ENCODE results near the gene PAOX.

The PAOX gene

DNA sequence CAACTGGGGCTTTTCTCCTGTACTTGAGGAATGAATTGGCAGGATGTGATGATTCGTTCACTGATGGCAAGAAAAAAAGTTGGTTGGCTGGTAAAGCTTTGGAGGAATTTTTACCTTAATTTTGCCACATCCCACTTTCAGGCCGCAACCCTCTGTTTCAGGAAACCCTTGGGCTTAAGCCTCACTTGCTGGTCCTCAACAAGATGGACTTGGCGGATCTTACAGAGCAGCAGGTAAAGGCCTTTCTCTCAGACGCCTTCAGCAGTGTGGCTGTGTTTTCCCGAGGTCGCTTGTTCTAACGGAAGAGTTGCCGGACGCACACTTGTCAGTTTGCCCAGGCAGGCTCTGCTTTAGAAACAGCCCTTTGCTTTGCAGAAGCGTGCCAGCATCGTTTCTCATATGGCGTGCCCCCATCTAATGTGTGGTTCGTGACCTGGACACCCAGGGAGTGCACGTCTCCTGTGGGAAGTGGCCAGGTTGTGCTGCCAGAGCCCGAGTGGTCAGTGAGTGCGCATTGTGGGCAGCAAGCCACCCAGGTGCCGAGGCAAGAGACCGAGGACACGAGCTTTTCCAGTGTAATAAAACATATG is 17.1 kb downstream of the PAOX start:
- ATAC-seq (ENCODE audit: low read depth): no peak
- H3K36me3 ChIP-seq (ENCODE audit: low read depth): peaks cover 48% of the 10 kb centered on the region
- TF ChIP-seq, protein P1, sequence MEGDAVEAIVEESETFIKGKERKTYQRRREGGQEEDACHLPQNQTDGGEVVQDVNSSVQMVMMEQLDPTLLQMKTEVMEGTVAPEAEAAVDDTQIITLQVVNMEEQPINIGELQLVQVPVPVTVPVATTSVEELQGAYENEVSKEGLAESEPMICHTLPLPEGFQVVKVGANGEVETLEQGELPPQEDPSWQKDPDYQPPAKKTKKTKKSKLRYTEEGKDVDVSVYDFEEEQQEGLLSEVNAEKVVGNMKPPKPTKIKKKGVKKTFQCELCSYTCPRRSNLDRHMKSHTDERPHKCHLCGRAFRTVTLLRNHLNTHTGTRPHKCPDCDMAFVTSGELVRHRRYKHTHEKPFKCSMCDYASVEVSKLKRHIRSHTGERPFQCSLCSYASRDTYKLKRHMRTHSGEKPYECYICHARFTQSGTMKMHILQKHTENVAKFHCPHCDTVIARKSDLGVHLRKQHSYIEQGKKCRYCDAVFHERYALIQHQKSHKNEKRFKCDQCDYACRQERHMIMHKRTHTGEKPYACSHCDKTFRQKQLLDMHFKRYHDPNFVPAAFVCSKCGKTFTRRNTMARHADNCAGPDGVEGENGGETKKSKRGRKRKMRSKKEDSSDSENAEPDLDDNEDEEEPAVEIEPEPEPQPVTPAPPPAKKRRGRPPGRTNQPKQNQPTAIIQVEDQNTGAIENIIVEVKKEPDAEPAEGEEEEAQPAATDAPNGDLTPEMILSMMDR (IDR thresholded peaks at IDR 0.05; ENCODE audit: poor library complexity, severe bottlenecking): no peak
- DNase-seq (ENCODE audit: low spot score): peak; percentile 27
- H3K9me3 ChIP-seq (ENCODE audit: severe bottlenecking): no peaks in the 10 kb centered on the region
- H3K27me3 ChIP-seq (ENCODE audit: insufficient read depth, poor library complexity, severe bottlenecking): no peaks in the 10 kb centered on the region
- no peaks in the 10 kb centered on the region for H3K4me1 ChIP-seq (ENCODE audit: insufficient read depth, poor library complexity, severe bottlenecking)
- H3K27ac ChIP-seq (ENCODE audit: poor library complexity, severe bottlenecking): no peak overlapping the region
- no peak overlapping the region for H3K4me3 ChIP-seq (ENCODE audit: severe bottlenecking)

DNA sequence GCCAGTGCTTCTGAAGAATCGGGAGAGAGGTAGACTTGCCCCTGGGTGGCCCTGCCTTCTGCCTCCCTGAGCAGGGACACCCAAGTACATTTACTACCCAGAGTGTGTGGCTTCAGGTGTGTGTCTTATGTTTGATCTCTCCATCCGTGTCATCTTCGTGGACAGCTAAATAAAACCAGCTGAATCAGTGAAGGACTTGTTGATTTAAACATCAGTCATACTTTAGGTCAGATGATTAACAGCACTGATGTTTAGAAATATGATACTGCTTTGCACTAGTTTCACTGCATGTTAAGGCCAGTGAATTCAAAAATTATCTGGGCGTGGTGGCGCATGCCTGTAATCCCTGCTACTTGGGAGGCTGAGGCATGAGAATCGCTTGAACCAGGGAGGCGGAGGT is 18.9 kb downstream of the PAOX start:
- TF ChIP-seq, protein P1 (IDR thresholded peaks at IDR 0.05; ENCODE audit: poor library complexity, severe bottlenecking): no peak
- no peaks in the 10 kb centered on the region for H3K4me1 ChIP-seq (ENCODE audit: insufficient read depth, poor library complexity, severe bottlenecking)
- no peaks in the 10 kb centered on the region for H3K27me3 ChIP-seq (ENCODE audit: insufficient read depth, poor library complexity, severe bottlenecking)
- peaks cover 50% of the 10 kb centered on the region for H3K36me3 ChIP-seq (ENCODE audit: low read depth)
- no peak overlapping the region for H3K4me3 ChIP-seq (ENCODE audit: severe bottlenecking)
- ATAC-seq (ENCODE audit: low read depth) (no peak), DNase-seq (ENCODE audit: low spot score) (peak; percentile 15)
- no peaks in the 10 kb centered on the region for H3K9me3 ChIP-seq (ENCODE audit: severe bottlenecking)
- H3K27ac ChIP-seq (ENCODE audit: poor library complexity, severe bottlenecking): no peak overlapping the region

DNA sequence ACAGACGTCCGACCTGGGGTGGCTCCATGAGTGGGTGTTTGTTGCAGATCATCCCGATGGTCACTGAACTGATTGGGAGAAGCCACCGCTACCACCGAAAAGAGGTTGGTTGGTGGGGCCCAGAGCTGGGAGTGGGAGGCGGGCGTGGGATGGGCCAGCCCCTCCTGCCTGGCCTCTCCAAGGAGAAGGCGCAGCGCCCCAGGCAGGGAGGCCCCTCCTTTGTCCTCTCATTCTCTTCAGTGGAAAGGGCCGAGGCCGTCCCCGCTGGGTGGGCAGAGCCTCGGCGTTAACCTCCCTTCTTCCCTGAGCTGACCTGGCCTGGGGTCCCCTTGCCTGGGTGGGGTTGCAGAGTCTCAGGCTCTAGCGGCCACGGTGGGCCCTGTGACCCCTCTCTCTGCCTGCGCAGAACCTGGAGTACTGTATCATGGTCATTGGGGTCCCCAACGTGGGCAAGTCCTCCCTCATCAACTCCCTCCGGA is 20.1 kb downstream of the PAOX start:
- peaks cover 54% of the 10 kb centered on the region for H3K36me3 ChIP-seq (ENCODE audit: low read depth)
- ATAC-seq (ENCODE audit: low read depth): no peak
- TF ChIP-seq, protein P1 (IDR thresholded peaks at IDR 0.05; ENCODE audit: poor library complexity, severe bottlenecking): no peak

DNA sequence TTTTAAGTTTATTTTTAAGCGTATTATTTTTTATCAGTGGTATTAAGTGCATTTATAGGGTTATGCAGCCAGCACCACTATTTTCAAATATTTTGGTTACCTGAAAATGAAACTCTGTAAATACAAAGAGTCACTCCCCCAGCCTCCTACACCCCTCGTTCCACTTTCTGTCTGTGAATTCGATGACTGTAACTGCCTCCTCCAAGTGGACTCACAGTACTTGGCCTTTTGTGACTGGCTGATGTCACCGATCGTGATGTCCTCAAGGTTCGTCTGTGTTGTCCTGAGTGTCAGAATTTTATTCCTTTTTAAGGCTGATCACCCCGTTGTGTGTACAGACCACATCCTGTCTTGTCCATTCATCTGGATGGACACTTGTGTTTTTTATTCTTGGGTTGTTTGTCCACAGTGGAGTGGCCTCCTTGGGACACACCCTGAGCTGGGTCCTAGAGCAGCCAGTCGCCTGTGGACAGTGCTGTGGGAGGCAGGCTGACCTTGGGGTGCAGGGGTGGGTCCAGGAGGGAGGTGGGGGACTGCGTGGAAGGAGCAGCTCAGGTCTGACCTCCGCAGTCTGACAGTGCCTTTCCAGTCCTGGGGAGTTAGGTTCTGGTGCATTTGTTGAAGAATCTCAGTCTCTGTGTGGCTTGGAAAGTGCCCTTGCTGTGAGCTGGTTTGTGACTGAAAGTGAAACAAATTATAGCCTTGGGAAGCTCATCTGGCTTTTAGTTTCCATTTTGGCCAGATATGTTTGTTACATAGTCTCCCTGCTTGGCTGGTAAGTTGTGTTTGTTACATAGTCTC is 21.8 kb downstream of the PAOX start:
- ATAC-seq (ENCODE audit: low read depth): no peak
- Histone ChIP-seq H3K27ac (ENCODE audit: poor library complexity, severe bottlenecking) (no peak overlapping the region), H3K4me1 (ENCODE audit: insufficient read depth, poor library complexity, severe bottlenecking) (no peaks in the 10 kb centered on the region), H3K27me3 (ENCODE audit: insufficient read depth, poor library complexity, severe bottlenecking) (no peaks in the 10 kb centered on the region), H3K36me3 (ENCODE audit: low read depth) (peaks cover 63% of the 10 kb centered on the region), H3K4me3 (ENCODE audit: severe bottlenecking) (no peak overlapping the region), H3K9me3 (ENCODE audit: severe bottlenecking) (no peaks in the 10 kb centered on the region)
- DNase-seq (ENCODE audit: low spot score): peak; percentile 30
- TF ChIP-seq, protein P1 (IDR thresholded peaks at IDR 0.05; ENCODE audit: poor library complexity, severe bottlenecking): no peak

More for the DNA sequence above, 20.1 kb downstream of the PAOX start:
- Histone ChIP-seq H3K27me3 (ENCODE audit: insufficient read depth, poor library complexity, severe bottlenecking) (no peaks in the 10 kb centered on the region), H3K4me1 (ENCODE audit: insufficient read depth, poor library complexity, severe bottlenecking) (no peaks in the 10 kb centered on the region), H3K4me3 (ENCODE audit: severe bottlenecking) (no peak overlapping the region), H3K9me3 (ENCODE audit: severe bottlenecking) (no peaks in the 10 kb centered on the region), H3K27ac (ENCODE audit: poor library complexity, severe bottlenecking) (no peak overlapping the region)
- DNase-seq (ENCODE audit: low spot score): peak; percentile 62

GRCh38 chr10:133401500-133401899 is 22.4 kb downstream of the PAOX start:
- H3K36me3 ChIP-seq (ENCODE audit: low read depth): peaks cover 62% of the 10 kb centered on the region
- H3K4me3 ChIP-seq (ENCODE audit: severe bottlenecking): no peak overlapping the region
- no peaks in the 10 kb centered on the region for H3K4me1 ChIP-seq (ENCODE audit: insufficient read depth, poor library complexity, severe bottlenecking)
- TF ChIP-seq, protein P1 (IDR thresholded peaks at IDR 0.05; ENCODE audit: poor library complexity, severe bottlenecking): no peak
- H3K27me3 ChIP-seq (ENCODE audit: insufficient read depth, poor library complexity, severe bottlenecking): no peaks in the 10 kb centered on the region
- H3K9me3 ChIP-seq (ENCODE audit: severe bottlenecking): no peaks in the 10 kb centered on the region
- no peak overlapping the region for H3K27ac ChIP-seq (ENCODE audit: poor library complexity, severe bottlenecking)
- ATAC-seq (ENCODE audit: low read depth) (no peak), DNase-seq (ENCODE audit: low spot score) (peak; percentile 27)

Data from RWPE2 (cell line).